HepG2 (cell line): ENCODE measurements around the gene NUP214. TPM values are rescaled to one million over a fixed set of nuclear protein-coding genes. Genes with fewer than 3 reads are reported as not detected.

Experiments
- ASH2L ChIP-seq: fragments of 300-600, 200-600 bp; sonication (generic); IDR thresholded peaks from 2 replicates; pipeline ENCODE4 v1.7.0; 2017; ENCODE audit warnings: low read depth, mild to moderate bottlenecking, moderate library complexity, mixed read lengths, low read length; ENCODE audit not compliant: insufficient read length
- ELF1 ChIP-seq: sonication (generic); formaldehyde crosslinking; IDR thresholded peaks from 2 replicates; pipeline ENCODE4 v1.4.0; 2020; ENCODE audit warnings: missing genetic modification reagents
- IRF2 ChIP-seq: IDR thresholded peaks from 2 replicates; pipeline ENCODE4 v1.6.1; 2018; ENCODE audit warnings: missing genetic modification reagents, missing compliant biosample characterization
- JDP2 ChIP-seq: sonication (generic); formaldehyde crosslinking; IDR thresholded peaks from 2 replicates; pipeline ENCODE4 v1.8.1; 2022; ENCODE audit warnings: missing genetic modification reagents, borderline replicate concordance
- KAT8 ChIP-seq: IDR thresholded peaks from 2 replicates; pipeline ENCODE4 v1.6.1; 2016; ENCODE audit warnings: missing genetic modification reagents, missing compliant biosample characterization
- MZF1 ChIP-seq: sonication (generic); formaldehyde crosslinking; IDR thresholded peaks from 2 replicates; pipeline ENCODE4 v1.8.1; 2023; ENCODE audit warnings: mild to moderate bottlenecking, missing genetic modification reagents, borderline replicate concordance
- SOX13 ChIP-seq, 3 experiments: fragments of 450-650 bp in 1 of 3; sonication (generic) in 1 of 3; formaldehyde crosslinking in 1 of 3; IDR thresholded peaks in 2 of 3; conservative IDR thresholded peaks in 1 of 3; 2 replicates each; pipeline versions ENCODE4 v1.5.0 to v1.6.1; 2016 to 2020; ENCODE audit warnings: antibody characterized with exemption in 1 of 3, mild to moderate bottlenecking in 1 of 3, missing compliant biosample characterization in 1 of 3, missing genetic modification reagents in 1 of 3, moderate library complexity in 1 of 3
- YEATS2 ChIP-seq: sonication (generic); formaldehyde crosslinking; IDR thresholded peaks from 2 replicates; pipeline ENCODE4 v1.4.0; 2020; ENCODE audit warnings: missing genetic modification reagents, borderline replicate concordance
- ZMYM4 ChIP-seq: sonication (generic); formaldehyde crosslinking; IDR thresholded peaks from 2 replicates; pipeline ENCODE4 v1.8.1; 2023; ENCODE audit warnings: mild to moderate bottlenecking, missing genetic modification reagents
- ZNF530 ChIP-seq: sonication (generic); formaldehyde crosslinking; IDR thresholded peaks from 2 replicates; pipeline ENCODE4 v1.5.0; 2020; ENCODE audit warnings: low read depth, mild to moderate bottlenecking, missing genetic modification reagents
- ZNF749 ChIP-seq: sonication (generic); formaldehyde crosslinking; IDR thresholded peaks from 2 replicates; pipeline ENCODE4 v1.8.0; 2022; ENCODE audit warnings: mild to moderate bottlenecking, missing genetic modification reagents, moderate library complexity, borderline replicate concordance
- polyA plus RNA-seq, 8 experiments: library from polyadenylated mRNA; depleted of rRNA in 3 of 8; stranded (reverse) in 7 of 8; unstranded in 1 of 8; fragments of >200 nt; fragmentation: Illumina TruSeq in 4 of 8; extraction: Trizol in 4 of 8; gene quantifications; 2 replicates each; pipeline versions ENCODE4 v1.2.1 to v1.2.3, GENCODE V29; 2011 to 2016; ENCODE audit warnings: low read depth in 4 of 8, missing spikeins in 1 of 8, mixed read lengths in 1 of 8; ENCODE audit not compliant: insufficient read depth in 1 of 8
- total RNA-seq, 5 experiments: library from RNA; depleted of rRNA; stranded (reverse); fragments of >200 nt; fragmentation: Illumina TruSeq; extraction: Trizol; gene quantifications; 2 replicates each; pipeline ENCODE4 v1.2.3, GENCODE V29; 2016; ENCODE audit warnings: low read depth in 1 of 5
- TF ChIP-seq, protein P1 (sequence below): sonication (generic); formaldehyde crosslinking; IDR thresholded peaks from 2 replicates; pipeline ENCODE4 v1.5.1; 2020; ENCODE audit warnings: missing genetic modification reagents, mild to moderate bottlenecking, borderline replicate concordance
- TF ChIP-seq, protein P2 (sequence below): sonication (generic); formaldehyde crosslinking; IDR thresholded peaks from 2 replicates; pipeline ENCODE4 v1.9.0; 2022; ENCODE audit warnings: missing genetic modification reagents, mild to moderate bottlenecking, borderline replicate concordance
- TF ChIP-seq, protein P3 (sequence below): sonication (generic); formaldehyde crosslinking; IDR thresholded peaks from 2 replicates; pipeline ENCODE4 v1.5.0; 2020; ENCODE audit warnings: mild to moderate bottlenecking, missing genetic modification reagents

The NUP214 gene
- total and polyA plus RNA-seq, 2 of the 13 experiments (the other 11 are each of a cell fraction or from before 2014, with no cell fraction given), result 8.4 to 16.0 TPM

DNA sequence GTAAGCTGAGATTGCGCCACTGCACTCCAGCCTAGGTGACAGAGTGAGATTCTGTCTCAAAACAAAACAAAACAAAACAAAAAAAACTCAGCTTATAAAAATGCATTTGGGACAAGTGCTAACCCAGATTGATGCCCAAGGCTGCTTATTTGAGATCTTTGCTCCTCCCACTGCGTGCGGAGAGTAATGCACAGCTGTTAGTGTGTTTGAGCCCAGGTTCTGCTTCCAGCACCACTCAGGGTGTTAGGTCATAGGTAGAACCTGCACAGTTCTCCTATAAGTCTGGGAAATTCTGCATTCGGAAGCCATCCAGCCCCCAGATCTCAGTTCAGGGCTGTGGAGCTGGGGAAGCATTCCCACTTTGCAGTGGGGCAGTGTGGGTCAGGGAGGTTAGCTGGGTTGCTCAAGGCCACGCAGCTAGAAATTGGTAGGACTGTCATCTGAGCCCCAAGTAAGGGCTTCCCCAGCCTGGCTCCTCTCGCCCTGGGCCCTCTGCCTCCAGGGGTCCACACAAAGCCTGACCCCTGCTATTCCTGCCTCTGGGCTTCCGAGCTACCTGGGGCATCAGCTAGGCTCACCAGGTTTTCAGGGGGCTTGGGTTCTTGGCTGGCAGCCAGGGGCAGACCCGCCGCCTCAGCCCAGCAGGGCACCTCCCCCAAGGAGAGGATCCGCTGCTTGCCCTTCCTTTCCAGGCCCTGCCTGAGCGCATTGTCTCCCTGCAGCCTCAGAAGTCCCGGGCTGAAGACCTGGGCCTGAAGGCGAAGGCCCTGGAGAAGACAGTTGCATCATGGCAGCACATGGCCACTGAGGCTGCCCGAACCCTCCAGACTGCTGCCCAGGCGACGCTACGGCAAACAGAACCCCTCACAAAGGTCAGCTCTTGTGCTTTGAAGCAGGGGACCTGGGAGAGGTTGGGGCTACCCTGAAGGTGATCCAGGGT lies 46.7 kb upstream of the NUP214 start (continued):
- TF ChIP-seq, protein P1, sequence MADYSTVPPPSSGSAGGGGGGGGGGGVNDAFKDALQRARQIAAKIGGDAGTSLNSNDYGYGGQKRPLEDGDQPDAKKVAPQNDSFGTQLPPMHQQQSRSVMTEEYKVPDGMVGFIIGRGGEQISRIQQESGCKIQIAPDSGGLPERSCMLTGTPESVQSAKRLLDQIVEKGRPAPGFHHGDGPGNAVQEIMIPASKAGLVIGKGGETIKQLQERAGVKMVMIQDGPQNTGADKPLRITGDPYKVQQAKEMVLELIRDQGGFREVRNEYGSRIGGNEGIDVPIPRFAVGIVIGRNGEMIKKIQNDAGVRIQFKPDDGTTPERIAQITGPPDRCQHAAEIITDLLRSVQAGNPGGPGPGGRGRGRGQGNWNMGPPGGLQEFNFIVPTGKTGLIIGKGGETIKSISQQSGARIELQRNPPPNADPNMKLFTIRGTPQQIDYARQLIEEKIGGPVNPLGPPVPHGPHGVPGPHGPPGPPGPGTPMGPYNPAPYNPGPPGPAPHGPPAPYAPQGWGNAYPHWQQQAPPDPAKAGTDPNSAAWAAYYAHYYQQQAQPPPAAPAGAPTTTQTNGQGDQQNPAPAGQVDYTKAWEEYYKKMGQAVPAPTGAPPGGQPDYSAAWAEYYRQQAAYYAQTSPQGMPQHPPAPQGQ, result no peak
- TF ChIP-seq YEATS2 (no peak), ZMYM4 (CRISPR knock-in tag) (0 out of 2 replicates have a peak, but pooled peaks have one; percentile 31), SOX13 (IDR thresholded peaks at IDR 0.05) (no peak), SOX13 (CRISPR knock-in tag; conservative IDR thresholded peaks at IDR 0.05 in 1 of 2, IDR thresholded peaks at IDR 0.05 in 1 of 2) (no peak), ZNF530 (no peak), KAT8 (no peak), ZNF749 (CRISPR knock-in tag) (no peak), ASH2L (no peak), MZF1 (CRISPR knock-in tag) (no peak), JDP2 (CRISPR knock-in tag) (no peak), IRF2 (CRISPR knock-in tag) (no peak), ELF1 (CRISPR knock-in tag) (no peak)
- TF ChIP-seq, protein P2, sequence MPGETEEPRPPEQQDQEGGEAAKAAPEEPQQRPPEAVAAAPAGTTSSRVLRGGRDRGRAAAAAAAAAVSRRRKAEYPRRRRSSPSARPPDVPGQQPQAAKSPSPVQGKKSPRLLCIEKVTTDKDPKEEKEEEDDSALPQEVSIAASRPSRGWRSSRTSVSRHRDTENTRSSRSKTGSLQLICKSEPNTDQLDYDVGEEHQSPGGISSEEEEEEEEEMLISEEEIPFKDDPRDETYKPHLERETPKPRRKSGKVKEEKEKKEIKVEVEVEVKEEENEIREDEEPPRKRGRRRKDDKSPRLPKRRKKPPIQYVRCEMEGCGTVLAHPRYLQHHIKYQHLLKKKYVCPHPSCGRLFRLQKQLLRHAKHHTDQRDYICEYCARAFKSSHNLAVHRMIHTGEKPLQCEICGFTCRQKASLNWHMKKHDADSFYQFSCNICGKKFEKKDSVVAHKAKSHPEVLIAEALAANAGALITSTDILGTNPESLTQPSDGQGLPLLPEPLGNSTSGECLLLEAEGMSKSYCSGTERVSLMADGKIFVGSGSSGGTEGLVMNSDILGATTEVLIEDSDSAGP (CRISPR knock-in tag), result peak; percentile 70
- TF ChIP-seq, protein P3, sequence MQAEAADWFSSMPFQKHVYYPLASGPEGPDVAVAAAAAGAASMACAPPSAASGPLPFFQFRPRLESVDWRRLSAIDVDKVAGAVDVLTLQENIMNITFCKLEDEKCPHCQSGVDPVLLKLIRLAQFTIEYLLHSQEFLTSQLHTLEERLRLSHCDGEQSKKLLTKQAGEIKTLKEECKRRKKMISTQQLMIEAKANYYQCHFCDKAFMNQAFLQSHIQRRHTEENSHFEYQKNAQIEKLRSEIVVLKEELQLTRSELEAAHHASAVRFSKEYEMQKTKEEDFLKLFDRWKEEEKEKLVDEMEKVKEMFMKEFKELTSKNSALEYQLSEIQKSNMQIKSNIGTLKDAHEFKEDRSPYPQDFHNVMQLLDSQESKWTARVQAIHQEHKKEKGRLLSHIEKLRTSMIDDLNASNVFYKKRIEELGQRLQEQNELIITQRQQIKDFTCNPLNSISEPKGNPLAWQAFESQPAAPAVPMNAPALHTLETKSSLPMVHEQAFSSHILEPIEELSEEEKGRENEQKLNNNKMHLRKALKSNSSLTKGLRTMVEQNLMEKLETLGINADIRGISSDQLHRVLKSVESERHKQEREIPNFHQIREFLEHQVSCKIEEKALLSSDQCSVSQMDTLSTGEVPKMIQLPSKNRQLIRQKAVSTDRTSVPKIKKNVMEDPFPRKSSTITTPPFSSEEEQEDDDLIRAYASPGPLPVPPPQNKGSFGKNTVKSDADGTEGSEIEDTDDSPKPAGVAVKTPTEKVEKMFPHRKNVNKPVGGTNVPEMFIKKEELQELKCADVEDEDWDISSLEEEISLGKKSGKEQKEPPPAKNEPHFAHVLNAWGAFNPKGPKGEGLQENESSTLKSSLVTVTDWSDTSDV (CRISPR knock-in tag), result no peak
